Measurements from ENCODE around the gene OR5AK2.
"Not testable (repeated sequence)": the region's sequence is repeated elsewhere in the genome, so short reads cannot be mapped to it uniquely, and the experiment has no call there.

The OR5AK2 gene

GRCh38 chr11:56988614-56989013 is at the start of gene OR5AK2:
Gene OR5AK2, plus strand, starts transcription at chr11:56988914. Its CDS starts 0 bp downstream, at chr11:56988914.
- Mint-ChIP-seq H3K27ac (no peak within 1 kb of the TSS), H3K4me1 (no peaks in the 10 kb centered on the region), H3K9me3 (peaks cover 5% of the 10 kb centered on the region), H3K27me3 (ENCODE audit: low read depth) (peaks cover 5% of the 10 kb centered on the region), H3K36me3 (ENCODE audit: low read depth) (no peaks in the 10 kb centered on the region), H3K4me3 (no peak within 1 kb of the TSS)
- TF ChIP-seq CTCF (IDR thresholded peaks at IDR 0.05; ENCODE audit: unreplicated experiment in 3 of 3) = no peak

- H3K4me3 Mint-ChIP-seq; H3K4me1 Mint-ChIP-seq; H3K27me3 Mint-ChIP-seq (ENCODE audit: low read depth); H3K27ac Mint-ChIP-seq; H3K36me3 Mint-ChIP-seq (ENCODE audit: low read depth): not testable (repeated sequence)
- H3K9me3 Mint-ChIP-seq = peaks cover 37% of the 10 kb centered on the region
Measured at GRCh38 chr11:56945526-56945925, 43.2 kb upstream of the OR5AK2 start.

GRCh38 chr11:56948991-56949515 is 39.7 kb upstream of the OR5AK2 start:
- H3K9me3 Mint-ChIP-seq = peaks cover 47% of the 10 kb centered on the region
- no peak for TF ChIP-seq CTCF (IDR thresholded peaks at IDR 0.05; ENCODE audit: unreplicated experiment in 3 of 3)
- H3K27me3 Mint-ChIP-seq (ENCODE audit: low read depth) = no peaks in the 10 kb centered on the region
- no peak overlapping the region for H3K27ac Mint-ChIP-seq
- H3K4me3 Mint-ChIP-seq = no peak overlapping the region
- no peaks in the 10 kb centered on the region for H3K36me3 Mint-ChIP-seq (ENCODE audit: low read depth)
- no peaks in the 10 kb centered on the region for H3K4me1 Mint-ChIP-seq

GRCh38 chr11:56950510-56950909 is 38.2 kb upstream of the OR5AK2 start:
- H3K4me1 Mint-ChIP-seq = no peaks in the 10 kb centered on the region
- no peak overlapping the region for H3K27ac Mint-ChIP-seq
- no peaks in the 10 kb centered on the region for H3K27me3 Mint-ChIP-seq (ENCODE audit: low read depth)
- H3K36me3 Mint-ChIP-seq (ENCODE audit: low read depth) = no peaks in the 10 kb centered on the region
- no peak overlapping the region for H3K4me3 Mint-ChIP-seq
- peak in 2 of 3 experiments; percentile 12 to 16 for TF ChIP-seq CTCF (IDR thresholded peaks at IDR 0.05; ENCODE audit: unreplicated experiment in 3 of 3)
- peaks cover 49% of the 10 kb centered on the region for H3K9me3 Mint-ChIP-seq

GRCh38 chr11:56953907-56954306 is 34.8 kb upstream of the OR5AK2 start:
- not testable (repeated sequence) for H3K36me3 Mint-ChIP-seq (ENCODE audit: low read depth); H3K4me3 Mint-ChIP-seq; H3K27ac Mint-ChIP-seq; H3K27me3 Mint-ChIP-seq (ENCODE audit: low read depth); H3K4me1 Mint-ChIP-seq
- peaks cover 35% of the 10 kb centered on the region for H3K9me3 Mint-ChIP-seq

GRCh38 chr11:56961609-56962008 is 27.1 kb upstream of the OR5AK2 start:
- no peak overlapping the region for H3K4me3 Mint-ChIP-seq
- peaks cover 4% of the 10 kb centered on the region for H3K9me3 Mint-ChIP-seq
- H3K4me1 Mint-ChIP-seq = no peaks in the 10 kb centered on the region
- TF ChIP-seq CTCF (IDR thresholded peaks at IDR 0.05; ENCODE audit: unreplicated experiment in 3 of 3) = no peak
- no peak overlapping the region for H3K27ac Mint-ChIP-seq
- no peaks in the 10 kb centered on the region for H3K36me3 Mint-ChIP-seq (ENCODE audit: low read depth)
- no peaks in the 10 kb centered on the region for H3K27me3 Mint-ChIP-seq (ENCODE audit: low read depth)

- Mint-ChIP-seq H3K36me3 (ENCODE audit: low read depth) (no peaks in the 10 kb centered on the region), H3K4me3 (no peak overlapping the region), H3K27ac (no peak overlapping the region), H3K4me1 (no peaks in the 10 kb centered on the region), H3K27me3 (ENCODE audit: low read depth) (no peaks in the 10 kb centered on the region), H3K9me3 (peaks cover 14% of the 10 kb centered on the region)
- no peak for TF ChIP-seq CTCF (IDR thresholded peaks at IDR 0.05; ENCODE audit: unreplicated experiment in 3 of 3)
Measured at GRCh38 chr11:56967726-56968125, 21.0 kb upstream of the OR5AK2 start.

Measured in nephron (organoid).